Activated CD8-positive, alpha-beta memory T cell treated with anti-CD3 and anti-CD28 coated beads, Interleukin-2, amount 50 U/mL, for 1 hour (primary cell): ENCODE measurements around the gene MTUS2.

ENCODE experiments used
- DNase-seq: peaks from one replicate; pipeline ENCODE4 v3.0.0-alpha.2; 2020; ENCODE audit errors: extremely low read depth

Gene MTUS2

GRCh38 chr13:29548722-29549121 is 728.6 kb downstream of the MTUS2 start:
- DNase-seq, result no peak

GRCh38 chr13:29550430-29550988 is 730.4 kb downstream of the MTUS2 start:
- DNase-seq, result no peak

- no peak for DNase-seq
Measured at GRCh38 chr13:29551214-29551613, 731.1 kb downstream of the MTUS2 start.
